Measurements from ENCODE around the gene PLD2.
A peak's percentile ranks its signal among the peaks of the same experiment; 100 is the strongest.
"Not testable (repeated sequence)": the region's sequence is repeated elsewhere in the genome, so short reads cannot be mapped to it uniquely, and the experiment has no call there.

The PLD2 gene

DNA sequence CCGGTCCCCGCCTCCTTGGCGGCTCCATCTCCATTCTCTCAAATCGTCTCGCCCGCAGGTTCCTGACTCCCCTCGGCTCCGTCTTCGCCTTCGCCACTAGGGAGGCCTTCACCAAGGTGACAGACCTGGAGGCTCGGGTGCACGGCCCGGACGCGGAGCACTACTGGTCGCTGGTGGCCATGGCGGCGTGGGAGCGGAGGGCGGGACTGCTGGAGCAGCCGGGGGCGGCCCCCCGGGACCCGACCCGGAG lies 17.3 kb upstream of the PLD2 start:
- DNase-seq (ENCODE audit: low read depth in 2 of 2): no peak

DNA sequence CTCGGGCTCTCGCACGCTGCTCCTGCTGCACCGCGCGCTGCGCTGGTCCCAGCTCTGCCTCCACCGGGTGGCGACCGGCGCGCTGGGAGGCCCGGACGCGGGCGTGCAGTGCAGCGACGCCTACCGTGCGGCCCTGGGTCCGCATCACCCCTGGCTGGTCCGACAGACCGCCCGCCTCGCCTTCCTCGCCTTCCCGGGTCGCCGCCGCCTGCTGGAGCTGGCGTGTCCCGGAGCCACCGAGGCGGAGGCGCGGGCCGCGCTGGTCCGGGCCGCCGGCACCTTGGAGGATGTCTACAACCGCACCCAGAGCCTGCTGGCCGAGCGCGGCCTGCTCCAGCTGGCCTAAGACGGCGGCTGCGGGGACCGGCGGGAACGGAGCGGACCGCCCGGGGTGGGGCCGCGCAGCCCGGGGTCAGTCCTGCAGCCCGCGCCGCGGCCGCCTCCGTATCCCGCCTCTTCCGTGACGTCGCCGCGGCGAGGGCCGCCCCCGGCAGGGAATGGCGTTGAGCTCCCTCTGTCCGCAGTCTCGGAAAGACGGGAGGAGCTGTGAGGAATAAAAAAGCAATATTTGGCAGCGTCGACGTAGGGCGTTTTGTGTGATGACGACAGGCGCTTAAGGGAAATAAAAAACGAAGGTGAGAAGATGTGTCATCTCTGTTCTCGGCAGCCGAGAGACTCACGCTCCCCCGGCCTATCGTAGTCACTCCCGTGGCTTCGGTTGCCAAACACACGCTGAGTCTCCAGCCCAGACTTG lies 16.8 kb upstream of the PLD2 start:
- DNase-seq (ENCODE audit: low read depth in 2 of 2): peak; percentile 61 to 71

DNA sequence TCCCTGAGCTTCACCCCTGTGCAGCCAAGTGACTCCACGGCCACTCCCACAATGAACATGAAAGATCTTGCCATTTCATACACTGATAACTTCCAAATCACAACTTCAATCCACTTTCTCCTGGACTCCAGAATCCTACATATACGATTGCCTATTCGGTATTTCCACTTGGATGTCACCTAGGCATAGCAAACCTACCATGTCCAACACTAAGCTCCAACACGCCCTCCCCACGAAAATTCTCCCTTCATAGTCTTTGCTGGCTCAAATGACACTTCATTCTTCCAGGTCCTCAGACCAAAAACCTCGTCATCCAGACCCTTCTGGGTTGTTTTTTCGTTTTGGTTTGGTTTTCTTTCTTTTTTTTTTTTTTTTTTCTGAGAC lies 16.3 kb upstream of the PLD2 start:
- no peak for DNase-seq (ENCODE audit: low read depth in 2 of 2)

DNA sequence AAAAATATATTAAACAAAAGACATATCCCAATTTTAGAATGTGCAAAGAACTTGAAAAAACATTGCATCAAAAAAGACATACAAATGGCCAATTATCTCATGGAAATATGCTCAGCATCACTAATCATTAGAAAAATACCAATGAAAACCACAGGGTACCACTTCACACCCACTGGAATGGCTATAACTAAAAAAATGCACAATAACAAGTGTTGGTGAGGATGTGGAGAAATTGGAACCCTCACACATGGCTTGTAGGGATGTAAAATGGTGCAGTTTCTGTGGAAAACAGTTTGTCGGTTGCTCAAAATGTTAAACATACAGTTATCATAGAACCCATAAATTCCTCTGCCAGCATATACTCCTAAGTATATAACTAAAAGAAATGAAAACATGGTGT lies 11.8 kb upstream of the PLD2 start:
- no peak for DNase-seq (ENCODE audit: low read depth in 2 of 2)

DNA sequence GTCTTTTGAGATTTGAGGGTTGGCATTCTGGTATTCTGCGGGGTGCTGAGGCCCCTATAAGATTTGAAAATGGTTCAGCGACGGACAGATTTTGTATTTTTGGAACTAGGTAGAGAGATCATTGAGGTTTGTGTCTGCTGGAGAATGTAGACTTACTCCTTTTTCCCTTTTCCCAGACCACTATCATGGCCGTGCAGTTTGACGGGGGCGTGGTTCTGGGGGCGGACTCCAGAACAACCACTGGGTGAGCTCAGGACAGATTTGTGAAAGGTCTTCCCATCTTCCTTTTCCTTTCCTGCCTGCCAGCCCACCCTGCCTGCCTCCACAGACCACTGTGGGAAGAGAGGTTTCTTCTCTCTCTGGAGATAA lies 10.4 kb upstream of the PLD2 start:
- no peak for DNase-seq (ENCODE audit: low read depth in 2 of 2)

DNA sequence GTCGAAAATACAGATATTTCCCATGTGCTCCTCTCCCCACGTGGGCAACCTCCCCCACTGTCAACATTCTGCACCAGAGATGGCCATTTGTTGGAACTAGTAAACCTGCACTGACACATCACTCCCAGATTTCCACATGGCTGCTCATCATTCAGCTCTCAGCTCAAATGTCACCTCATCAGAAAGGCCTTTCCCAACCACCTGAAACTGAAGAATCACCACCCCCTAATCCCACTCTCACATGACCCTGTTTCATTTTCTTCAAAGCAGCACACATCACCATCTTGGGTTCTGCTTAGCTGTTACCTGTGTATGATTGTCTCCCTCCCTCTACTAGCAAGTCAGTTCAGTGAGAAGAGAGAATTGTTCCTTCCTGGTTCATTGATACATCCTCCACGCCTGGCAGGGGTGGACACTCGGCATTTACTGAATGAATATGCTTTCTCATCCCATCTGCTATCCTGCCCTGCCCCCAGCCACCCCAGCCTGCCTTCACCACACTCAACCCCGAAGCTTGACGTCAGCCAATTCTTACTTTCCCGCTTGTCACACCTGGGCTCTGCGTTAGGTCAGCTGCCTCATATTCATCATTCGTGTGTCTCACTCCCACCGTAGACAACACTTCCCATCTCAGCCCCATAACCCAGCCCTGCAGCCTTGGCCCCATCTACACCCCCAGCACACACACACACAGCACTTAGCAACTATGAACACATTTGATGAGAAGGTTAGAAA lies 6.3 kb upstream of the PLD2 start:
- DNase-seq (ENCODE audit: low read depth in 2 of 2): no peak

DNA sequence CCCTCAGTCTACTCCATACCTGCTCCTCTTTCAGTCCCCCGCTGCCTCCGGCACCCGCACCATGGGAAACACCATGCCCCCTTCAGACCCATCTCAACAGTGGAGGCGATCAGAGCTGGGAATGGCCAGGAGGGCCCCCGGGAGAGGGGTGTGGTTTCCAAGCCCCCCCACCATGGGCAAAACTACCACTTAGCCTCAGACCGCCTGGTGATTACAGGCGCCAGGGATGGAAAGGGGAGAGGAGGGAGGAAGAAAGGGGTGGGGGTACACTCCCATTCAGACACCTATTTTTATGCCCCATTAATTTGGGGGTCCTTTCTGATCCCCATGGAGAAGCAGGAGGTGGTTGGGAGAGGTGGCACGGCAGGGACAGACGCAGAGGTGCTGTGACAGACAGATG lies 4.7 kb upstream of the PLD2 start, which contains the start of gene C17orf114:
TSS of gene C17orf114 (minus strand) at position 101 of the 400 bp plus-strand sequence.
- DNase-seq (ENCODE audit: low read depth in 2 of 2): no peak

DNA sequence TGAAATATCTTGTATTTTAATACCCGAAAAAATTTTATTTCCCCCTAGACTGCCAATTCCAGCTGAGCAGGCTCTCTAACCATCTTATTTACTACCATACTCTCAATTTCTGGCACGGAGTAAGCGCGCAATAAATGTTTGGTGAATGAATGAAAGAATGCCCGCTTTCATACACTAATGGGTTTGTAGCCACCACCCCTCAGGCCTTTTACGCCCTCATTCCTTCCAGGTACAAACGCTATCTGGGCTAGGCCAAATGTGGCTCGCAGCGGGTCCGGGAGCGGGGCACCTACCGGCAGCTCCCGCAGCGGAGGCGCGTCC lies 536 bp upstream of the PLD2 start:
- no peak for DNase-seq (ENCODE audit: low read depth in 2 of 2)

DNA sequence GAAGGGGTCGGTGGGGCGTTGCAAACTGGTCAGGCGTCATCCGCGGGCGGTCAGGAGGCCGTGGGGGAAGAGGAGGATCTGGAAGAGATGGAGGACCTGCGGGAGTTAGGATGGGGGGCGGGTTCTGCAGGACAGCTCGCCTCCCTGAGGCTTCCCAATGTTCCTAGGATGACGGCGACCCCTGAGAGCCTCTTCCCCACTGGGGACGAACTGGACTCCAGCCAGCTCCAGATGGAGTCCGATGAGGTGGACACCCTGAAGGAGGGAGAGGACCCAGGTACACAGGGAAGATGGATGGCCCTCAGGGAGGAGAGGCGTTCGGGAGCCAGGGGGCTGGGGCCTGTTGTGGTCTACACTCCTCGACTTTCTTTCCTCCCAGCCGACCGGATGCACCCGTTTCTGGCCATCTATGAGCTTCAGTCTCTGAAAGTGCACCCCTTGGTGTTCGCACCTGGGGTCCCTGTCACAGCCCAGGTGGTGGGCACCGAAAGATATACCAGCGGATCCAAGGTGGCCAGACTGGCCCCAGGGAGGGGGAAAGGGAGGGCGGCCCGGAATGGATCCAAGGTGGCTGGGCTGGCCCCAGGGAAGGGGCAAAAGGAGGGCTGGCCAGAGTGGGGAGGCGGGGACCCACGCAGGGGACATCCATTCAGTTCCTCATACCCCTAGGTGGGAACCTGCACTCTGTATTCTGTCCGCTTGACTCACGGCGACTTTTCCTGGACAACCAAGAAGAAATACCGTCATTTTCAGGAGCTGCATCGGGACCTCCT lies 839 bp downstream of the PLD2 start:
- no peak for DNase-seq (ENCODE audit: low read depth in 2 of 2)

DNA sequence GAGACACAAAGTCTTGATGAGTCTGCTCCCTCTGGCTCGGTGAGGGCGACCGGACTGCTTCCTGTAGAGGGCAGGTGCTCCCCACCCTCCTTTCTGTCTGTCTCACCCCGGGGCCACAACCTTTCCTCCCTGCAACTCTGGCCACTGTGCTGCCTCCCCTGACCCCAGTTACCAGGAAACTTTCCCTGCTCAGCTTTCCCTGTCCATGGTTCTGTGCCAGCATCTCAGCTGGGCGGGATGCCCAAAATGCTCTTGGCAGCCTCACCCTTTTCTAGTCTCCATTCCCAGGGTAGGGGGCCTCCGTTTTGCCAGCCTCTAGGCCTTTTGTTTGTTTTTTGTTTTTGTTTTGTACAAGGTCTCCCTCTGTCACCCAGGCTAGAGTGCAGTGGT lies 1.4 kb downstream of the PLD2 start:
- DNase-seq (ENCODE audit: low read depth in 2 of 2): no peak

DNA sequence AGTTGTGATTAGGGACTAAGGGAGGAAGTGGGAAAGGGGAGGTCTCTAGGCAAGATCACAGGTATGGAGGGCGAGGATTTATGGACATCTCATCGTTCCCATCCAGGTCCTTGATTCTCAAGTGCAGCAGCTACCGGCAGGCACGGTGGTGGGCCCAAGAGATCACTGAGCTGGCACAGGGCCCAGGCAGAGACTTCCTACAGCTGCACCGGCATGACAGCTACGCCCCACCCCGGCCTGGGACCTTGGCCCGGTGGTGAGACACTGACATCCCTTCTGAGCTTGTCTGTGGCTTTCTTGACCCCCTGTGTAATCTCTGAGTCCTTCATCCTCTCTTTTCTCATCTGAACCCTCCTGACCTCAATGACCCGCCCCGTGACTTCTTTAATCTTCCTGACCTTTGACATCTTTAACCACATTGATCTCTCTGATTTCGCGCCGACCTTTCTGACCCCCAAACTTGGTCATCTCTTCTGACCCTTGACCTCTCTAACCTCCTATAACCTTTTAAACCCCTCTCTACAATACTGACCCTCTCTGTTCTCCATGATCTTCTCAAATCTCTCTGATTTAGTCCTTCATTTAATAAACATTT lies 3.8 kb downstream of the PLD2 start:
- DNase-seq (ENCODE audit: low read depth in 2 of 2): no peak

DNA sequence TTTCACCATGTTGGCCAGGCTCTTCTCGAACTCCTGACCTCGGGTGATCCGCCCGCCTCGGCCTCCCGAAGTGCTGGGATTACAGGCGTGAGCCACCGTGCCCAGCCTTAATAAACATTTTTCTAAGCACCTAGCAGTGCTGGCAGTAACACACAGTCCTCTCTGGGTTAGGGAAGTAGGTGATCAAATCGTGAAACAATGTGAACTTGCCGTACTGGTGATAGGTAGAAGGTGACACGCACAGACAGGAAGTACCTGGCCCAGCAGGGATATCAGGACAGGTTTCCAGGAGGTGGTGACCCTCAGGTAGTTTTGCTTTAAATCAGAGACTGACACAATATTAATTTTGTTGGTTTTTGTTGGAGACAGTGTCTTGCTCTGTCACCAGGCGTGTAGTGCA lies 4.5 kb downstream of the PLD2 start:
- no peak for DNase-seq (ENCODE audit: low read depth in 2 of 2)

DNA sequence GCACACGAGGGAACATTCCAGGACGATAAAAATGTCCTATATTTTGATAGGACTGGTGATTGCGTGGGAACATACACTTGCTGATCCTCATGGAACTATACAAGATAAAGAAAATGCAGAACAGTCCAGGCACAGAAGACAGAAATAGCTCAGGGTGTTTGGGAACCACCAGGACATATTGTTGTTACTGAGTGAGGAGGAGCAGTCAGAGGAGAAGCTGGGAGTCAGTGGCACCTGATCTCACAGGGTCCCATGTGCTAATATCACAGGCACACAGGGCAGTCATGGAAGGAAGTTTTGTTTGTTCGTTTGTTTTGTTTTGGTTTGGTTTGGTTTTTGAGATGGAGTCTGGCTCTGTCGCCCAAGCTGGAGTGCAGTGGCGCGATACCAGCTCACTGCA lies 5.7 kb downstream of the PLD2 start:
- no peak for DNase-seq (ENCODE audit: low read depth in 2 of 2)

DNA sequence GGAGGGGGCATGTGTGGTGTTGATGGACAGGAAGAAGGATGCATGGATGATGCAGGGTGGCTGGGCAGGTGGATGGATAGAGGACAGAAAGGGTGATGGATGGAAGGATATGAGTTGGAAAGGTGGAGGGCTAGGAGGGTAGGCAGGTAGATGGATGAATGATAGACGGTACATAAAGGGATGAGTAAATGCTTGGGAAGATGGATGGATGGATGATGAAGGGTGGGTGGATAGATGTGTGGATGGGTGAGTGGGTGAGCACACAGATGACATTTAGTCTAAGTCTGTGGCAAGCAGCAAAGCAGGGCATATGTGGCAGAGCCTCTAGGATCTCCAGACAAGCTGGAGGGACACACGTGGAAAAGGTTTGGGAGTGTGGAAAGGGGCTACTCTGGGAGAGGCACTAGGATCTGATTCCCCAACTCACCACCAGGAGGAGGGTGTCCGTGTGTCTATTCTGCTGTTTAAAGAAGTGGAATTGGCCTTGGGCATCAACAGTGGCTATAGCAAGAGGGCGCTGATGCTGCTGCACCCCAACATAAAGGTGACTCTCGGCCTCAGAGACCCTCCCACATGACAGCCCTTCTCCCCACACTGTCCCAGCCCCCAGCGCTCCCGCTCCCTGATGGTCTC lies 8.2 kb downstream of the PLD2 start:
- no peak for DNase-seq (ENCODE audit: low read depth in 2 of 2)

DNA sequence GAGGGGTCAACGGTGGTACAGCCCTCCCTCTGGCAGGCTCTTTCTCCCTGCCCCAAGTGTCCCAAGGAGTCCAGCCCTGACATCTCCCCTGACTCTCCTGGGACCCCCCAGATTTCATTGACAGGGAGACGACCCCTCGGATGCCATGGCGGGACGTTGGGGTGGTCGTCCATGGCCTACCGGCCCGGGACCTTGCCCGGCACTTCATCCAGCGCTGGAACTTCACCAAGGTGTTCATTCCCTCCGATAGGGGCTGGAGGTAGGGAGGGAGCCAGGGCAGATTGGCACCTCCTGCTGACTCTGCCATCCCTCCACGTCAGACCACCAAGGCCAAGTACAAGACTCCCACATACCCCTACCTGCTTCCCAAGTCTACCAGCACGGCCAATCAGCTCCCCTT lies 9.9 kb downstream of the PLD2 start:
- DNase-seq (ENCODE audit: low read depth in 2 of 2): no peak

DNA sequence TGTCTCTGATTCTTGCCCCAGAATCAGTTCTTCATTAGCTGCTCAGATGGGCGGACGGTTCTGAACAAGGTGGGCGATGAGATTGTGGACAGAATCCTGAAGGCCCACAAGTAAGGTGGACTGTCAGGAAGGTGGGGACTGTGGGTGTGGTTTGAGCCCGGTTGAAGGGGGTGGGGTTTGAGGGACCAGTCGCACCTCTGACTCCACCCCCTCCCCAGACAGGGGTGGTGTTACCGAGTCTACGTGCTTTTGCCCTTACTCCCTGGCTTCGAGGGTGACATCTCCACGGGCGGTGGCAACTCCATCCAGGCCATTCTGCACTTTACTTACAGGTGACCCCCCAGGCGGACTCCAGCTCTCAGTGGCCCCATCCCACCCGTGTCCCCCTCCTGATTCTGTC lies 11.3 kb downstream of the PLD2 start:
- no peak for DNase-seq (ENCODE audit: low read depth in 2 of 2)

DNA sequence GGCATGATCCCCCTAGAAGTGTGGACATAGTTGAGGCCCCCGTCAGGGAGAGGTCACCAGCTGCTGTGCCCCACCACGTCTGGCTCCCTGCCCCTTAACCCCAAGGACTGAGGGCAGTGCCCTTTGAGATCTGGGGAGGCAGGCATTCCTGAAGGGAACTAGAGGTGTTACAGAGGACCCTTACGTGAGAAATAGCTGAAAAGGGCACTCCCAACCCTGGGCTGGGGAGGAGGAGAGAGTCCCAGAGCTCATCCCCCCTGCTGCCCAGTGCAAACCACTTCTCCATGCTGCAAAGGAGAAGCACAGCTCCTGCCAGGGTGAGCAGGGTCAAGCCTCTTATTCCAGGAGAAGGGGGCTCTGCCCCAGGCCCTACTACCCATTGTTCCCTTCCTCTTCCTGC lies 15.9 kb downstream of the PLD2 start:
- DNase-seq (ENCODE audit: low read depth in 2 of 2): no peak

DNA sequence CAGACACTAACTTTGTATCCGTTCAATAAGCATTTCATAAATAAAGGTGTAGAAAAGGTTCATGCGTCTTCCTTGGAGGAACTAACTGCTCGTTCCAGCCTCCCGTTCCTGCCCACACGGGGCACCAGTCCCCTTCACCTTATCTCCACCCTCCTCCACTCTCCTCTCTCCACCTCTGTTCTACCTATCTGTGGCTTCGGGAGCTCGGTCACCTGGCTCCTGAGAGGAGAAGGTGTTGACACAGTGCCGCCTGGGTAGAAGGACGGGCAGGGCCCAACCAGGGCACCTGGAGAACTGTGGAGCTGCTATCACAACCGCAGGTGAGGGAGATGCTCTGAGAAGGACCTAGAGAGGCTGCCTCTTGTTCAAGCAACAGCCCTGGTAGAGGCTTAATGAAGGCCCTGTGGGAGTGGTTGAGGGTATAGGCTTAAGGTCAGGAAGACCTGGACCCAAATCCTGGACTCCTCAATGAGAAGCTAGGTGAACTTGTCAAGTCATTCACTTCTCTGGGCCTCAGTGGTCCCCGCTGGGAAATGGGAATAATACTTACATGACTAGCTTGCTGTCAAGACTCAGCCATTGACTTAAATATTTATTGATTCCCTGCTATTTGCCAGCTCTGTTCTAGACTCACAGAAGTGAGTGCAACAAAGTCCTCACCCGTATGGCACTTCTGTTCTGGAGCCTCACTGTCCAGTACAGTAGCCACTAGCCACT lies 16.6 kb downstream of the PLD2 start:
- DNase-seq (ENCODE audit: low read depth in 2 of 2): no peak

DNA sequence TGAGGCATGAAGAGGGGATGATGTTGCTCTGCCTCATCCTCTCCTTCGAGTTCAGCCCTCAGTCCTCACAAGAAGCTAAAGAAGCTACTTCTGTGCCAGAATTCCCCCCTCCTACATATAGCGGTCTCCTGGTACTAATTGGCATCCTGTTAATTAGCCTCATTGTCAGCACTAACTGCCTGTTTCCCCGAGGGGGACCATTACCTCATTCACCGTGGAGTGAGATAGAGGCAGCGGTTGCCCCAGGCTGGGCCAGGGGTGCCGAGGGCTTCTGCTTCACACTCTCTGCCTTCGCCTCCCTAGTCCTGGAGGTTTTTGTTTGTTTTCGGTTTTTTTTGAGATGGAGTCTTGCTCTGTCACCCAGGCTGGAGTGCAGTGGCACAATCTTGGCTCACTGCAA lies 20.4 kb downstream of the PLD2 start:
- no peak for DNase-seq (ENCODE audit: low read depth in 2 of 2)

DNA sequence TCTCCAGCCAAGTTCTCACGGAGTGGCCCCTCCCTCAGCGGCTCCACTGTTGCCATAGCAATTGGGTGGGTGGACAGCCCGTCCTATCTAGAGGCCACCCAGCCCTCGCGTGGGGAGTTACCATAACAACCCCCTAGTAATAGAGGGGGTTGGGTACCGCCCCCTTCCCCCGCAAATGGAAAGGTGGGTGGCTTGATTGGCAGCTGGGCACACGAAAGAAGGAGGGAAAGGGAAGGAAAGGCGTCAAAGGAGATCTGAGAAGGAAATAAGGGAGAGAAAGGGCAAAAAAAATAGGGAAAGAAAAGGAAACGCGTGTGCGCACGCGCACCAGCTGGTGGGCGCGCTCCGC lies 25.9 kb downstream of the PLD2 start:
- not testable (repeated sequence) for DNase-seq (ENCODE audit: low read depth in 2 of 2)

DNA sequence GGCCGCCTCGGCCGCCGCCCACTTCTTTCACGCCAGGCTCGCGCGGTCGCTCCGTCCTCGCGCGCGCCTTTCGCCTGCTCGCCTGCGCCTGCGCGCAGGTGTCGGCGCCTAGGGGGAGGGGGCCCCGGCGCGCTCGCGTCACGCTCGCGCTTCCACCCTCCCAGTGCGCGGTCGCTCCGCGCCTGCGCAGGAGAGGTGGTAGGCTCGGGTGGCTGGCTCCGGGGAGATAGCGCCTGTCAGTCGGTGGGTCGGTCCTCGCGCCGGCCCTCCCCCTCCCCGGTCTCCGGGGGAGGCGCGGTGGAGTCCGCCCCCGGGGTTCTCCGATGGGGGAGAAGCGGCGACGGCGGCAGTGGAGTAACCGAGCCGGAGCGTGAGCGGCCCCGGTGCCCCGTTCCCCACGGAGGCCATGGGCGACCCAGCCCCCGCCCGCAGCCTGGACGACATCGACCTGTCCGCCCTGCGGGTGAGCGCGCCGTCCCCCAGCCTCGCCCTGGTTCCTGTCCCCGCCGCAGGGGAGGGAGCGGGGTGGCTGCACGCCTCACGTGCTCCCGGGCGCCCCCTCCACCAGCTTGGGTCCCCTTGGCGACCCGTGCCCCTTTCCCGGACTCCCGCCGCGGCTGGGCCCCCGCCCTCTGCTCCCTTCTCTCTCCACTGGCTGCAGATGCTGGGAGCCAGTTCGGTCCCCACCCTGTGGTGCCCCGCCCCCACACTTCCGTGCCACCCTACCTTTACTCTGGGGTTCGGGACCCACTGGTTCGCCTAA lies 26.4 kb downstream of the PLD2 start, which contains the start of gene MINK1:
TSS of gene MINK1 (plus strand) at position 163 of the 763 bp plus-strand sequence. CDS start at position 407, 244 bp downstream.
- DNase-seq (ENCODE audit: low read depth in 2 of 2): peak; percentile 78 to 82
